Parathyroid adenoma (tissue), 2 donors: ENCODE data around the gene CD3D.

Source experiments
- H2AFZ ChIP-seq: fragments of 300-600 bp; sonication (generic); one replicate; pipeline ENCODE4 v1.7.0; 2017; ENCODE audit warnings: antibody characterized with exemption, mild to moderate bottlenecking
- H3K27ac ChIP-seq: fragments of 300-600 bp; sonication (generic); one replicate; pipeline ENCODE4 v1.7.0; 2017
- H3K27me3 ChIP-seq: fragments of 300-600 bp; sonication (generic); one replicate; pipeline ENCODE4 v1.7.0; 2017; ENCODE audit warnings: low read length; ENCODE audit not compliant: control insufficient read depth, insufficient read depth
- H3K36me3 ChIP-seq: fragments of 300-600 bp; sonication (generic); one replicate; pipeline ENCODE4 v1.7.0; 2017; ENCODE audit warnings: low read length; ENCODE audit not compliant: control insufficient read depth, insufficient read depth
- H3K4me1 ChIP-seq: fragments of 300-600 bp; sonication (generic); one replicate; pipeline ENCODE4 v1.7.0; 2017; ENCODE audit warnings: control low read depth
- H3K4me2 ChIP-seq: fragments of 300-600 bp; sonication (generic); one replicate; pipeline ENCODE4 v1.7.0; 2017; ENCODE audit warnings: low read length
- H3K4me3 ChIP-seq: fragments of 300-600 bp; sonication (generic); one replicate; pipeline ENCODE4 v1.7.0; 2017; ENCODE audit warnings: low read depth, low read length
- H3K79me2 ChIP-seq: fragments of 300-600 bp; sonication (generic); one replicate; pipeline ENCODE4 v1.7.0; 2017; ENCODE audit warnings: control low read depth
- H3K9ac ChIP-seq: fragments of 300-600 bp; sonication (generic); one replicate; pipeline ENCODE4 v1.7.0; 2017; ENCODE audit warnings: mild to moderate bottlenecking
- H3K9me3 ChIP-seq: fragments of 300-600 bp; sonication (generic); one replicate; pipeline ENCODE4 v1.7.0; 2017; ENCODE audit warnings: low read length; ENCODE audit not compliant: control insufficient read depth
- TF ChIP-seq, protein P1 (sequence below): fragments of 300-600 bp; sonication (generic); IDR thresholded peaks from one replicate; pipeline ENCODE4 v1.7.0; 2017; ENCODE audit warnings: antibody characterized with exemption, mild to moderate bottlenecking
- donor health status: primary hyperparathyroidism.

Gene CD3D

DNA sequence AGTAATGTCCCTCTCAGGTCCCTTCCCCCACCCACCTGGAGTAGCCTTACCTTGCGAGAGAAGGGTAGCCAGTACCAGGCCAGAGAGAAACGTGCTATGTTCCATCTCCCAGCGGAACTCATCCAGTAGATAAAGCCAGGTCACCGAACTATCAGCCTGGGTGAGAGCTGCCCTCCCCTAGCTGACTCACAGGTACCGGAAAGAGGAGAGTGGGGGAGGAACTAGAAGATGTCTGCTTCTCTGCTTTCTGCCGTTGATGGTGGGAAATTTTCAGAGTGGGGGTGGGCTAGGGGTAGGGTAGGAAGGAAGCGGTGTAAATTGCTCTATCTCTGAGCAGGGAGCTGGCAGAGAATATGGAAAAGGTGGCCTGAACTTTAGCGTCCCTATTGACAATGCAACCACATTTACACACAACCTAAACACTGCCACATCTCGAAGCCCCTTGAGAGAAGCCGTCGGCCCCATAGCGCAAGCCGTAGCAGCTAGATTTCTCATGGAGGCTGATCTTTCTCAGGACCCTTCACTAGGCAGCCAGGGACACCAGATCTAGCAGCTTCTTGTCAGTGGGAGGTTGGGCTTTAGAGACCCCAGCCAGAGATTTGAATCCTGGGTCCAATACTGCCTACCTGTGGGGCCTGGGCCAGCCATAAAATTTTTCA lies at the start of gene CD3D:
Gene CD3D (minus strand): TSS at position 203 of the 659 bp plus-strand sequence. CDS start 98 bp downstream, at position 105.
- H3K9ac ChIP-seq, result no peak within 1 kb of the TSS
- no peak within 1 kb of the TSS for H2AFZ ChIP-seq
- TF ChIP-seq, protein P1, sequence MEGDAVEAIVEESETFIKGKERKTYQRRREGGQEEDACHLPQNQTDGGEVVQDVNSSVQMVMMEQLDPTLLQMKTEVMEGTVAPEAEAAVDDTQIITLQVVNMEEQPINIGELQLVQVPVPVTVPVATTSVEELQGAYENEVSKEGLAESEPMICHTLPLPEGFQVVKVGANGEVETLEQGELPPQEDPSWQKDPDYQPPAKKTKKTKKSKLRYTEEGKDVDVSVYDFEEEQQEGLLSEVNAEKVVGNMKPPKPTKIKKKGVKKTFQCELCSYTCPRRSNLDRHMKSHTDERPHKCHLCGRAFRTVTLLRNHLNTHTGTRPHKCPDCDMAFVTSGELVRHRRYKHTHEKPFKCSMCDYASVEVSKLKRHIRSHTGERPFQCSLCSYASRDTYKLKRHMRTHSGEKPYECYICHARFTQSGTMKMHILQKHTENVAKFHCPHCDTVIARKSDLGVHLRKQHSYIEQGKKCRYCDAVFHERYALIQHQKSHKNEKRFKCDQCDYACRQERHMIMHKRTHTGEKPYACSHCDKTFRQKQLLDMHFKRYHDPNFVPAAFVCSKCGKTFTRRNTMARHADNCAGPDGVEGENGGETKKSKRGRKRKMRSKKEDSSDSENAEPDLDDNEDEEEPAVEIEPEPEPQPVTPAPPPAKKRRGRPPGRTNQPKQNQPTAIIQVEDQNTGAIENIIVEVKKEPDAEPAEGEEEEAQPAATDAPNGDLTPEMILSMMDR, result no peak
- no peaks in the 10 kb centered on the region for H3K79me2 ChIP-seq
- no peaks in the 10 kb centered on the region for H3K4me1 ChIP-seq
- H3K4me2 ChIP-seq, result no peak within 1 kb of the TSS
- H3K9me3 ChIP-seq, result no peaks in the 10 kb centered on the region
- no peaks in the 10 kb centered on the region for H3K36me3 ChIP-seq
- H3K27me3 ChIP-seq, result no peaks in the 10 kb centered on the region
- no peak within 1 kb of the TSS for H3K4me3 ChIP-seq
- H3K27ac ChIP-seq, result no peak within 1 kb of the TSS

DNA sequence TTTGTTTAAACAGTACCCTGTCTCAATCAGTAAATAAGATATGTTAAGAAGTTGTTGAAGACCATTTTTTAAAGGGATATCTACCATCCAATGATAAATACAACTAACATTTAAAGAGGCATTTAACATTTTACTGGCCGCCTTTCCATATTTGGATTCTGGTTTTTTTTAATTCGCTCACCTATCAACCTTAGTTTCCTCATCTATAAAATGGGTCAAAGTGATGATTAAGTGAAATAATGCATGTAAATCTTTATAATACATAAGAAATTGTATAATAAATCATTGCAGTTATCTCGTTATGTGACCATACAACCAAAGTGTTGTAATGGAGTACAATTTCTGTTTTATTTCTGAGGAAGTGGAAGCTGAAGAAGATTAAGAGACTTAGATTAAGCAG lies 41.2 kb upstream of the CD3D start:
- TF ChIP-seq, protein P1, result no peak
- Histone ChIP-seq H3K4me2 (no peak overlapping the region), H3K27ac (no peak overlapping the region), H3K9me3 (no peaks in the 10 kb centered on the region), H3K79me2 (no peaks in the 10 kb centered on the region), H3K4me3 (no peak overlapping the region), H3K27me3 (no peaks in the 10 kb centered on the region), H3K9ac (no peak overlapping the region), H2AFZ (no peak overlapping the region), H3K4me1 (no peaks in the 10 kb centered on the region), H3K36me3 (no peaks in the 10 kb centered on the region)

DNA sequence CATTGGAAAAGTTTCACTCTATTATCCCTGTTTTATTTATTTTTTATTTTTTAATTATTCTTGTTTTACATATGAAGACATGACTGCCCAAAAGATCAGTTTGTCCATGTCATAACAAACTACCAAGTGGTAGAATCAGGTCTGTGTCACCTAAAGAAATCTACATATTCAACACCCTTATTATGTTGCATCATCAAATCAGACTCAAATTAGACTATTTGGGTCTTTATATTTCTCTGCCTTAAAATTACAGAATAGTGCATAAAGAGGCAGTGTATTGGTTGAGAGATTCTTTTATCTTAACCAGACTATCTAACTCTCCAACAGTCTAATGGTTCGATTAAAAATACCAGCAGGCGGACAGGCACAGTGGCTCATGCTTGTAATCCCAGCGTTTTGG lies 40.4 kb upstream of the CD3D start:
- Histone ChIP-seq H3K27me3 (no peaks in the 10 kb centered on the region), H3K4me3 (no peak overlapping the region), H3K36me3 (no peaks in the 10 kb centered on the region), H3K9me3 (no peaks in the 10 kb centered on the region), H3K79me2 (no peaks in the 10 kb centered on the region), H3K4me1 (no peaks in the 10 kb centered on the region), H2AFZ (no peak overlapping the region), H3K9ac (no peak overlapping the region), H3K27ac (no peak overlapping the region), H3K4me2 (no peak overlapping the region)
- TF ChIP-seq, protein P1, result no peak

DNA sequence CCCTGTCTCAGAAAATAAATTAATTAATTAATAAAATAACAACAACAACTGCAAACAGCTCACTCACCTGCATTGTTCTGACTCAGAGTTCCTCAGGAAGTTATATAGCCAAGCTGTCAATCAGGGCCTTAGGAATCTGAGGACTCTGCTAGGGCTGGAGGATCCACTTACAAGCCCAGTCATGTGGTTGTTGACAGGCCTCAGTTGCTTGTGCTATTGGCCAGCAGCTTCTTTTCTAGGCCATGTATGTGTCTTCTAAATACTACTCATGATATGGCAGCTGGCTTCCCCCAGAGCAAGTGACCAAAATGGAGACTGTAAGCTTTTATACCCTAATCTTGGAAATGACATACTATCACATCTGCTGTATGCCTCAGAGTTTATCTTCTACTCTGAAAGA lies 38.1 kb upstream of the CD3D start:
- TF ChIP-seq, protein P1, result no peak
- Histone ChIP-seq H3K27me3 (no peaks in the 10 kb centered on the region), H2AFZ (no peak overlapping the region), H3K27ac (no peak overlapping the region), H3K79me2 (no peaks in the 10 kb centered on the region), H3K4me2 (no peak overlapping the region), H3K4me3 (no peak overlapping the region), H3K9ac (no peak overlapping the region), H3K36me3 (no peaks in the 10 kb centered on the region), H3K9me3 (no peaks in the 10 kb centered on the region), H3K4me1 (no peaks in the 10 kb centered on the region)

DNA sequence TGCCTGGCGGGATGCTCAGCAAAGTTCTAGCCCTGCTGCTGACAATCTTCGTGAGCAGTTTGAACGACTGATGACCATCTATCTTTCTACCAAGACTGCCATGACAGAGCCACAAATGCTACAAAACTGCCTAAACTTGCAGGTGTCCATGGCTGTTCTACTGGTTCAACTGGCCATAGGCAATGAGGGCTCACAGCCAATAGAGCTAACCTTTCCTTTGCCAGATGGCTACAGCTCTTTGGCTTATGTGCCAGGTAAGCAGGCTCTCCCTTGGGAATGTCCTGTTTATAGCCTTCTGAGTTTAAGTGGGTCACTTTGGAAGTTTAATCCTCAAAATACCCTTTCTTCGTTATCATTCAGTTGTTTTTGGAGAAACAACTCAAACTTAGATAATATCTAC lies 37.0 kb upstream of the CD3D start:
- Histone ChIP-seq H3K4me3 (no peak overlapping the region), H3K9me3 (no peaks in the 10 kb centered on the region), H3K4me1 (no peaks in the 10 kb centered on the region), H3K27ac (no peak overlapping the region), H3K4me2 (no peak overlapping the region), H3K27me3 (no peaks in the 10 kb centered on the region), H2AFZ (no peak overlapping the region), H3K9ac (no peak overlapping the region), H3K79me2 (no peaks in the 10 kb centered on the region), H3K36me3 (no peaks in the 10 kb centered on the region)
- TF ChIP-seq, protein P1, result no peak
